Activated T-cell treated with anti-CD3 and anti-CD28 coated beads, Interleukin-2, amount 50 U/mL, for 1 hour (primary cell): ENCODE data around the gene MEF2A.
"Not testable (repeated sequence)": the region's sequence is repeated elsewhere in the genome, so short reads cannot be mapped to it uniquely, and the experiment has no call there.

ENCODE experiments used
- DNase-seq: peaks from one replicate; pipeline ENCODE4 v3.0.0-alpha.2; 2020

MEF2A gene

DNA sequence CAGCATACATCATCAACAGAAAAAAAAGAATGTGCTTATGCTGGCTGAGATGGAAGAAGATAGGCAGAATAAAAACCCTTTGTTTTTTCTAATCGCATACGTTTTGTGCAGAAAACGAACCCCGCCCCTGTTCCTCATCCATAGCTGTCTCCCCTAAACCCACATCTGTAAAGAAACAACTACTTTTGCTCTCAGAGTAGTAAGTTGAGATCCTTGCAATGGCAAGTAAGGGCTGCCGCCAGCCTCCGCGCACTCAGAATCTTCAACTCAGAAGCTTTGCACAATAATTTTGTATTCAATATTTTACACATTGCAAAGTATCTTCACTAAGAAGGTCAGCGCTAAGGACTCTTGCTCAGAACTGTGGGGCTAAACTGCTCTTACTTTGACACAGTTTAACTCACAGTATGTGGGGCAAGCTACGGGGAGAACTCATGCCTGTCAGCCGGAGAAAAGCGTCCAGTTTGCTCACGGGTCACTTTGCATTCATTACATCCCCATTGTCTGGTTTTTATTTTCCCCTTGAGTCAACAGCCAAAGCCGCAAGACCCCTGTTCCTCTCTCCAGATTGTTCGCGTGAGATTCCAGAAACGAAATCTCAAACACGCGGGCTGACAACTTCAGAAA is 166.5 kb downstream of the MEF2A start:
- DNase-seq = no peak

- no peak for DNase-seq
Measured at GRCh38 chr15:99732751-99733267, 167.0 kb downstream of the MEF2A start.

GRCh38 chr15:99733268-99734039 is 167.7 kb downstream of the MEF2A start, which contains the start of gene LYSMD4:
LYSMD4 (minus strand) TSS chr15:99733437; CDS start chr15:99731999, 1,438 bp downstream.
- peak; percentile 98 for DNase-seq

DNA sequence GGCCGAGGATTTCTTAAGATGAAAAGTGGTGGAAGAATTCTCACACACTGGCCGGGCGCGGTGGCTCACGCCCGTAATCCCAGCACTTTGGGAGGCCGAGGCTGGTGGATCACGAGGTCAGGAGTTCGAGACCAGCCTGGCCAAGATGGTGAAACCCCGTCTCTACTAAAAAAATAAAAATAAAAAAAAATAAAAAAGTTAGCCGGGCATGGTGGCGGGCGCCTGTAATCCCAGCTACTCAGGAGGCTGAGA is 168.2 kb downstream of the MEF2A start:
- not testable (repeated sequence) for DNase-seq

DNA sequence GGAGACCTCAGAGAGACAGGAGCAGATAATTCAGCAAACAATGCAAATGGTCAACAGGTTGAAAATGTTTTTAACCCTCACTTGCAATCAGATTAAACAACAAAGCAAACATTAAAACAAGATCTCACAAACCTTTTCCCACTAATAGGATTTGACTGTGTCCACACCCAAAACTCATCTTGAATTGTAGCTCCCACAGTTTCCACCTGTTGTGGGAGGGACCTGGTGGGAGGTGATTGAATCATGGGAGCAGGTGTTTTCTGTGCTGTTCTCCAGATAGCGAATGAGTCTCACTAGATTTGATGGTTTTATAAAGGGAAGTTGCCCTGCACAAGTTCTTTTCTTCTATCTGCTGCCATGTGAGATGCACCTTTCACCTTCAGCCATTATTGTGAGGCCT is 168.8 kb downstream of the MEF2A start:
- DNase-seq = no peak

DNA sequence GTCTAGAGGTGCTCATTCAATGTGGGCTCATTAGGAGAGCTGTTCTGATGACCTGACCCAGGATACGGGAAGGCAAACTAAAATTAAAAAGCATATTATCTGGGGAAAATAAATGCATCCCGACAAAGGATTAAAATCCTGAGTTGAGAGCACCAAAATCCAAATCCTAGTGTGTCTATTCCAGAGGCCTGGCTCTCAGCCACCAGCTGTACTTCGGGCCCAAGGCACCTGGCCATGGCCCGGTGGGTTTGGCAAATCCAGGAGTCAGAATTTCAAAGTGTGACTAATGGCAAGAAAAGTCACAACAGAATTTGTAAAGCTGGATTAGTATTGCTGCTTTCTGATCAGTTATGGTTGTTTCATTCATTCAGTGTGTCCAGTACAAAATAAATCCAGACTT is 170.1 kb downstream of the MEF2A start:
- DNase-seq = no peak

DNA sequence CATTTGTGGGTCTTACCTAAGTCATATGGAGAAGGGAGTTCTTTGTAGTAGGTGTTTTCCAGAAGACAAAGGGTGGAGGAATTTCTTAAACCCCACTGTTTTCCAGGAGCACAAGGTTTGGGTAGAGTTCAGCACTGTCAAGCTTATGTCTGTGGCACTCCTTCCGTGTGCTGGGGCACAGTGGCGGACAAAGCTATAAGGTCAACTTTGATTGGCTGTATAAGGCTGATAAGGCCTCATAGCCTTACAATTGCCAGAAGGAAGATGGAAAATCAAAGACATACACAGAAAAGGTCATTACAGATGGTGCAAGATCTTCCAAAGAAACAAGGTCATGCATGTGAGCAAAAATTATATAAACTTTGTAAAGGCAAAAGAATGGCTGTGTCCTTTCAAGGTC is 170.9 kb downstream of the MEF2A start:
- no peak for DNase-seq

- no peak for DNase-seq
Measured at GRCh38 chr15:99738021-99738847, 172.4 kb downstream of the MEF2A start.

DNA sequence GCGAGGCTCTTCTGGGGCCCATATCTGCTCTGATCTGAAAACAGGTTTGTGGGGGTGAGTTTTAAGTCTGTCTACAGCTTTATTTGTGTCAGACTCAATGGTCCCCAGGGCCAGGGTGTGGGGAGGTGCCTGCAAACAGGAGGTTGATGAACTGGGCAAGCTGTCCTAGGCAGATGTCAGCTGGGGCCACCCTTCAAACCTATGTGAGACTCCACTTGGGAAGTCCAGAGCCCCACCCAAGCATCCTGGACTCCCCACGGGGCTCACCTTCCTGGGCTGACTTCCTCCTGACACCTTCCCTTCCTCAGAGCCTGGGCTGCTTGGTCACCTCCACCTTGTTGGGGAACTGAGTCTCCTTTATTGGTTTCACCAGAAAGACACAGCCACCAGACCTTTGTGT is 176.1 kb downstream of the MEF2A start:
- no peak for DNase-seq

GRCh38 chr15:99744142-99744541 is 178.4 kb downstream of the MEF2A start:
- DNase-seq = no peak

DNA sequence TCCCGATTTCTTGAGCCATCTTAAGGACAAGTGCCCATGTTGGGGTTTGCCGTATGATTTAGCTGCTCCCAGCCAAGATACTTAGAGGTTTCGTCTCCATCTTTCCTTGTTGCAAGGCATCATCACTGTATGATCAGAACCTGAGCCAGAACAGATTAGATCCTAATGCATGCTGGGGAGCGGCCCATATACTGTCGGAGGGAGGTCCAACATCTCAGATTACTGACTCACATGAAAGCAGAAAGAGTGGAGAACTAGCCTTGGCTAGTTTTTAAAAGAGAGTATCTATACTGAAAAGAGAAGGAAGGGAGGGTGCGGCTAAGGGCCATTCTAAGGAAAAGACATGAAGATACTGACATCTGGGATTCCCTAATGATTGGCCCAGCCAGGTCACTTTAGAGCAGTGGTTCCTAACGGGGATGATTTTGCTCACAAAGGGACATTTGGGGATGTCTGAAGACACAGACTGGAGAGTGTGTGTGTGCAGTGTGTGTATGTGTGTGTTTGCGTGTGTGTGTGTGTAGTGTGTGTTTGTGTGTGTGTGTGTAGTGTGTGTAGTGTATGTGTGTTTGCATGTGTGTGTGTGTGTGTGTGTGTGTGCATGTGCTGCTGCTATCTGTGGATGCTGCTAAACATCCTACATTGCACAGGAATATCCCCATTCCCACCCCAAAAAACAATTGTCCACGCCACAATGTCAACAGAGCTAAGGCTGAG is 179.7 kb downstream of the MEF2A start:
- DNase-seq = no peak

GRCh38 chr15:99749386-99749785 is 183.6 kb downstream of the MEF2A start:
- no peak for DNase-seq

DNA sequence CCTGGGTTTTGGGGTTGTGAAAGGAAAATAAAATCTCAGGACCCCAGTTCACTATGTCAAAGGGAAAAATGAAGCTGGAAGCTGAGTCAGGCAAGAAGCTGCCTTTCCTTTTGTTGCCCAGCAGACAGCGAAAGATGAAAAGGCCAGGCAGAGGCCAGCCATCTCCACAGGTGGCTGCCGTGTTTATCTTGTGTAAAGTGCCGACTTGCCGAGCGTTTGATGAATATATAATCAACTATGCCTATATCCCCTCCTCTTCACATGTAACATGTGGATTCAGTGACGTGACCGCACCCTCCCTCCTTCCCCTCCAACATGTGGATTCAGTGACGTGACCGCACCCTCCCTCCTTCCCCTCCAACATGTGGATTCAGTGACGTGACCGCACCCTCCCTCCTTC is 184.5 kb downstream of the MEF2A start:
- not testable (repeated sequence) for DNase-seq

DNA sequence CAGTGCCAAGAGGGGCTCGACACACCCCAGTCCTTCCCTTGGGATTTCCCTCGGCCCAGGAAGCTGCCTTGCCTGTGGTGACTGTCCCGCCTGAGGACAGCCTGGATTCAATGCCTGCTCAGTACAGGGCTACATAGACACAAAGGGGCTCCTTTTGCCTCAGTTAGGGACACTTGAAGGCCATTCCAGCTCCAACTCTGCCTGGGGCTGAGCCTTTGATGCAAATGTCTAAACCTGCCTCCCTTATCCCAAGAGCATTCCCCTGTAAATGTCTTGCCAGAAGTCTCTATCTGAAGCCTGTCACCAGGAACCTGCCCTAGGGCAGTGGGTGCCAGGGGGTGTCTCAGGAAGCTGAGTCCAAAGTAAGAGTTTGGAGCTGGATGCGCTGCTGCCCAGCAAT is 186.8 kb downstream of the MEF2A start:
- no peak for DNase-seq

DNA sequence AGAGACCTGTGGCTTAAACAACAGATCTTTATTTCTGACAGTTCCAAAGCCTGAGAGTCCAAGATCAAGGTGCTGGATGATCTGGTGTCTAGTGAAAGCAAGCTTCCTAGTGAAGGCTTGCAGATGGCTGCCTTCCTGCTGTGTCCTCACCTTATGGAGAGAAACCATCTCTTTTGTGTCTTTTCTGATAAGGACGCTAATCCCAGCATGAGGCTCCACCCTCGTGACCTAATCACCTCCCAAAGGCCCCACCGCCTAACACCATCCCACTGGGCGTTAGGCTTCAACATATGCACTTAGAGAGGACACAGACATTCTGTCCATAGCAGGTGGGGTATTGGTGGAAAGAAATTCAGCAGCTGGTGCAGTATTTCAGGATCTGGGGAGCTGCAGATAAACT is 187.3 kb downstream of the MEF2A start:
- DNase-seq = no peak

GRCh38 chr15:99755692-99756409 is 190.1 kb downstream of the MEF2A start:
- peak; percentile 36 for DNase-seq

- DNase-seq = no peak
Measured at GRCh38 chr15:99762288-99762687, 196.5 kb downstream of the MEF2A start.

DNA sequence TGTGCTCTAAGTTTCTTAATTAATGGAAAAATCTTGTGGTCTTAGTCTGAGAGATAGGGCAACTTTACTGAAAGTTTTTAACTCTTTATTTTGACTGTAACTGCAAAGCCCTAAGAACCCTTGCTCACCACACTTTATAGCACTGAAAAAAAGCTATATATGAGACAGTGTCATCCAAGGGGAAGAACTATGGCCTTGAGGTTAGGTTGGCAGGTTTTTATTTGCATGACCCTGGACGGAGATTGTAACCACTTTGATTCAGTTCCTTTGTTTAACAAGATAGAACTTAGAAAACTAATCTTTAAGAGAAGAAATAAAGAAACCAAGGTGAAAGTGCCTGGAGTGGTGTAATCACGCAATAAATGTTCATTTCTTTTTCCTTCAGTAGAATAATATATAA is 198.0 kb downstream of the MEF2A start:
- no peak for DNase-seq

DNA sequence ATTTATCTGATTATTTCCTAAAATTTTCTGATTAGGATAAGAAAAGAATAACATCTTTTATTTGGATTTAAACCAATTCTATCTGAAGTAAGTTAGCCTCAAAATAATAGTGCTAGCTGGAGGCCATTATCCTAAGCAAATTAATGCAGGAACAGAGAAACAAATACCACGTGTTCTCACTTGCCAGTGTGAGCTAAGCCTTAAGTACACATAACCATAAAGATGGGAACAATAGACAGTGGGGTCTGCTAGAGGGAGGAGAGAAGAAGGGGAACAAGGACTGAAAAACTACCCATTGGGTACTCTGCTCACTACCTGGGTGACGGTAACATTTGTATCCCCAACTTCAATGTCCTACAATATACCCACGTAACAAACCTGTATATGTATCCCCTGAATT is 198.7 kb downstream of the MEF2A start:
- DNase-seq = no peak
